ENCODE measurements around the gene SAMD8.
"Not testable (repeated sequence)": the region's sequence is repeated elsewhere in the genome, so short reads cannot be mapped to it uniquely, and the experiment has no call there.

The SAMD8 gene

GRCh38 chr10:75108684-75109458 lies 2.6 kb upstream of the SAMD8 start:
- no peak for DNase-seq

- no peak for DNase-seq
Observed at GRCh38 chr10:75109459-75109778, 2.0 kb upstream of the SAMD8 start.

- DNase-seq = no peak
Observed at GRCh38 chr10:75110006-75110632, 1.3 kb upstream of the SAMD8 start.

GRCh38 chr10:75111907-75112679 lies 637 bp downstream of the SAMD8 start:
- no peak for DNase-seq

- no peak for DNase-seq
Observed at GRCh38 chr10:75115137-75115536, 3.7 kb downstream of the SAMD8 start.

GRCh38 chr10:75116941-75117775 lies 5.7 kb downstream of the SAMD8 start:
- not testable (repeated sequence) for DNase-seq

GRCh38 chr10:75117995-75118394 lies 6.5 kb downstream of the SAMD8 start:
- DNase-seq = no peak

GRCh38 chr10:75119444-75120066 lies 8.1 kb downstream of the SAMD8 start:
- DNase-seq = not testable (repeated sequence)

GRCh38 chr10:75121322-75121721 lies 9.9 kb downstream of the SAMD8 start:
- DNase-seq = no peak

GRCh38 chr10:75122505-75122904 lies 11.0 kb downstream of the SAMD8 start:
- DNase-seq = no peak

GRCh38 chr10:75123088-75123682 lies 11.7 kb downstream of the SAMD8 start:
- no peak for DNase-seq

- DNase-seq = no peak
Observed at GRCh38 chr10:75126277-75126676, 14.8 kb downstream of the SAMD8 start.

GRCh38 chr10:75127471-75127870 lies 16.0 kb downstream of the SAMD8 start:
- no peak for DNase-seq

GRCh38 chr10:75128985-75129384 lies 17.5 kb downstream of the SAMD8 start:
- DNase-seq = not testable (repeated sequence)

GRCh38 chr10:75129537-75129936 lies 18.1 kb downstream of the SAMD8 start:
- no peak for DNase-seq

GRCh38 chr10:75133701-75134100 lies 22.2 kb downstream of the SAMD8 start:
- DNase-seq = not testable (repeated sequence)

GRCh38 chr10:75136346-75136745 lies 24.9 kb downstream of the SAMD8 start:
- no peak for DNase-seq

- DNase-seq = no peak
Observed at GRCh38 chr10:75137533-75138438, 26.3 kb downstream of the SAMD8 start.

- DNase-seq = no peak
Observed at GRCh38 chr10:75140246-75140645, 28.8 kb downstream of the SAMD8 start.

- no peak for DNase-seq
Observed at GRCh38 chr10:75143353-75143752, 31.9 kb downstream of the SAMD8 start.

GRCh38 chr10:75145590-75145989 lies 34.1 kb downstream of the SAMD8 start:
- DNase-seq = no peak

Data from NCI-H1048 (cell line).